Measurements from ENCODE around the gene ARHGAP11A.

- TF ChIP-seq FOXA1 (IDR thresholded peaks at IDR 0.05): no peak
- TF ChIP-seq PKNOX1 (IDR thresholded peaks at IDR 0.05): no peak
- no peak for TF ChIP-seq SUZ12 (IDR thresholded peaks at IDR 0.05)
- no peak for TF ChIP-seq SP1 (IDR thresholded peaks at IDR 0.05)
- TF ChIP-seq BHLHE40 (IDR thresholded peaks at IDR 0.05; ENCODE audit: borderline replicate concordance): no peak
- TF ChIP-seq TARDBP (IDR thresholded peaks at IDR 0.05): no peak
- TF ChIP-seq FOXM1 (IDR thresholded peaks at IDR 0.05; ENCODE audit: borderline replicate concordance): no peak
- no peak for TF ChIP-seq ELF4 (IDR thresholded peaks at IDR 0.05)
- TF ChIP-seq HDGF (IDR thresholded peaks at IDR 0.05; ENCODE audit: borderline replicate concordance): no peak
- no peak for TF ChIP-seq CTBP1 (IDR thresholded peaks at IDR 0.05; ENCODE audit: borderline replicate concordance)
- TF ChIP-seq LEF1 (IDR thresholded peaks at IDR 0.05; ENCODE audit: borderline replicate concordance): no peak
- no peak for TF ChIP-seq ARNT (IDR thresholded peaks at IDR 0.05)
These were observed 59.4 kb downstream of the ARHGAP11A start for GRCh38 chr15:32674681-32675080.
